NB4 (cell line): ENCODE measurements around the gene PMS2.

Source experiments
- CTCF ChIP-seq: IDR thresholded peaks from one replicate; pipeline ENCODE4 v1.5.1; 2012; ENCODE audit warnings: low read depth, low read length
- MAX ChIP-seq: IDR thresholded peaks from 2 replicates; pipeline ENCODE4 v1.6.1; 2011; ENCODE audit warnings: low read depth, low read length
- MYC ChIP-seq: IDR thresholded peaks from 2 replicates; pipeline ENCODE4 v1.6.1; 2011; ENCODE audit warnings: low read depth, low read length
- POLR2A ChIP-seq: IDR thresholded peaks from 2 replicates; pipeline ENCODE4 v1.6.1; 2011; ENCODE audit warnings: mild to moderate bottlenecking; ENCODE audit not compliant: insufficient read length; ENCODE audit errors: extremely low read depth

- no peak for TF ChIP-seq POLR2A
- no peak for TF ChIP-seq CTCF
- no peak for TF ChIP-seq MYC
- TF ChIP-seq MAX = no peak
These were observed 19.0 kb upstream of the PMS2 start for GRCh38 chr7:6027806-6028365.
